ENCODE data around the gene NRK. TPM values are rescaled to one million over a fixed set of nuclear protein-coding genes. Genes with fewer than 3 reads are reported as not detected.

The NRK gene
- polyA plus RNA-seq, 1 of the 3 experiments (the other 2 are of a cell fraction) = not detected

DNA sequence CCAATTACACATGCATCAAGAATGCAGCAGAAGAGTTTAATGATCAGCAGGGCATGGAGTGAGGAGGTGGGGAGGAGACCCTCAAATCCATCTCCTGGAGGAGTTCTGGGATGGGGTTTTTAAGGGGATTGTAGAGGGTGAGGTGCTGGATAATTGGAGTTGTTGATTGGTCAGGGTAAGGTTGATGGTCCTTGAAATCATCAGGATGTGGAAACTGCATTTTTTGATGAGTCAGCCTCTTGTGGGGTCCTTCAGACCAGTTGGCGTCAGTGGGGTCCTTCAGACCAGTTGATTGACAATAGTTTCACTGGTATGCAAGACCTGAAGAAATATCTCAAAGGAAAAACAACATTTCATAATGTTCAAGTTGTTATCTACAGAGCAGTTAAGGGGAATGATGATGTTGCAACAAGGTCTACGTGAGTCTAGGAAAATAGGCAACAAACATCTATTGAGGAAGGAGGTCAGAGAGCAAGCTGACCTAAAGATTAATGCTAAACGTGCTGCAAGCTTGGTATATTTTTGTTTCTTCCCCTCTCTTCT, 88.3 kb downstream of the NRK start:
- Histone ChIP-seq H3K4me3 (ENCODE audit: low read depth in 2 of 2, low read length in 1 of 2) (no peak overlapping the region), H4K20me1 (ENCODE audit: insufficient read depth) (no peaks in the 10 kb centered on the region), H3F3A (replicated peaks; ENCODE audit: insufficient read depth) (no peaks in the 10 kb centered on the region), H3K4me2 (no peak overlapping the region), H3K4me1 (ENCODE audit: control insufficient read depth in 1 of 2, insufficient read depth in 2 of 2, low read depth in 1 of 2, low read length in 1 of 2) (no peaks in the 10 kb centered on the region), H3K27me3 (ENCODE audit: insufficient read depth) (no peaks in the 10 kb centered on the region), H3K27ac (ENCODE audit: low read depth in 2 of 2, low read length in 1 of 2) (no peak overlapping the region), H3K36me3 (replicated peaks in 1 of 2; ENCODE audit: control insufficient read depth in 1 of 2, insufficient read depth in 2 of 2, low read length in 1 of 2) (no peaks in the 10 kb centered on the region), H3K9me3 (no peaks in the 10 kb centered on the region), H2AFZ (ENCODE audit: low read depth) (no peak overlapping the region), H3K9ac (no peak overlapping the region), H3K9me2 (no peaks in the 10 kb centered on the region), H3K79me2 (ENCODE audit: insufficient read depth) (no peaks in the 10 kb centered on the region)
- DNase-seq = no peak
- ChIA-PET POLR2A (no interaction called here), CTCF (no interaction called here)
- no peak for TF ChIP-seq FOXJ3 (CRISPR knock-in tag; IDR thresholded peaks at IDR 0.05)
- no peak for TF ChIP-seq GATA2 (CRISPR knock-in tag; IDR thresholded peaks at IDR 0.05)
- no peak for TF ChIP-seq RFX5 (IDR thresholded peaks at IDR 0.05; ENCODE audit: low read length)
- TF ChIP-seq, protein P1, sequence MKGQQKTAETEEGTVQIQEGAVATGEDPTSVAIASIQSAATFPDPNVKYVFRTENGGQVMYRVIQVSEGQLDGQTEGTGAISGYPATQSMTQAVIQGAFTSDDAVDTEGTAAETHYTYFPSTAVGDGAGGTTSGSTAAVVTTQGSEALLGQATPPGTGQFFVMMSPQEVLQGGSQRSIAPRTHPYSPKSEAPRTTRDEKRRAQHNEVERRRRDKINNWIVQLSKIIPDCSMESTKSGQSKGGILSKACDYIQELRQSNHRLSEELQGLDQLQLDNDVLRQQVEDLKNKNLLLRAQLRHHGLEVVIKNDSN (IDR thresholded peaks at IDR 0.05; ENCODE audit: borderline replicate concordance, low read depth) = no peak
- no peak for TF ChIP-seq FOSL2 (IDR thresholded peaks at IDR 0.05; ENCODE audit: borderline replicate concordance, low read depth)
- TF ChIP-seq RCOR1 (IDR thresholded peaks at IDR 0.05; ENCODE audit: low read length) = no peak
- TF ChIP-seq, protein P2, sequence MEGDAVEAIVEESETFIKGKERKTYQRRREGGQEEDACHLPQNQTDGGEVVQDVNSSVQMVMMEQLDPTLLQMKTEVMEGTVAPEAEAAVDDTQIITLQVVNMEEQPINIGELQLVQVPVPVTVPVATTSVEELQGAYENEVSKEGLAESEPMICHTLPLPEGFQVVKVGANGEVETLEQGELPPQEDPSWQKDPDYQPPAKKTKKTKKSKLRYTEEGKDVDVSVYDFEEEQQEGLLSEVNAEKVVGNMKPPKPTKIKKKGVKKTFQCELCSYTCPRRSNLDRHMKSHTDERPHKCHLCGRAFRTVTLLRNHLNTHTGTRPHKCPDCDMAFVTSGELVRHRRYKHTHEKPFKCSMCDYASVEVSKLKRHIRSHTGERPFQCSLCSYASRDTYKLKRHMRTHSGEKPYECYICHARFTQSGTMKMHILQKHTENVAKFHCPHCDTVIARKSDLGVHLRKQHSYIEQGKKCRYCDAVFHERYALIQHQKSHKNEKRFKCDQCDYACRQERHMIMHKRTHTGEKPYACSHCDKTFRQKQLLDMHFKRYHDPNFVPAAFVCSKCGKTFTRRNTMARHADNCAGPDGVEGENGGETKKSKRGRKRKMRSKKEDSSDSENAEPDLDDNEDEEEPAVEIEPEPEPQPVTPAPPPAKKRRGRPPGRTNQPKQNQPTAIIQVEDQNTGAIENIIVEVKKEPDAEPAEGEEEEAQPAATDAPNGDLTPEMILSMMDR (IDR thresholded peaks at IDR 0.05) = no peak
- TF ChIP-seq CHD2 (IDR thresholded peaks at IDR 0.05; ENCODE audit: low read length, partially characterized antibody) = no peak
- TF ChIP-seq, protein P3, sequence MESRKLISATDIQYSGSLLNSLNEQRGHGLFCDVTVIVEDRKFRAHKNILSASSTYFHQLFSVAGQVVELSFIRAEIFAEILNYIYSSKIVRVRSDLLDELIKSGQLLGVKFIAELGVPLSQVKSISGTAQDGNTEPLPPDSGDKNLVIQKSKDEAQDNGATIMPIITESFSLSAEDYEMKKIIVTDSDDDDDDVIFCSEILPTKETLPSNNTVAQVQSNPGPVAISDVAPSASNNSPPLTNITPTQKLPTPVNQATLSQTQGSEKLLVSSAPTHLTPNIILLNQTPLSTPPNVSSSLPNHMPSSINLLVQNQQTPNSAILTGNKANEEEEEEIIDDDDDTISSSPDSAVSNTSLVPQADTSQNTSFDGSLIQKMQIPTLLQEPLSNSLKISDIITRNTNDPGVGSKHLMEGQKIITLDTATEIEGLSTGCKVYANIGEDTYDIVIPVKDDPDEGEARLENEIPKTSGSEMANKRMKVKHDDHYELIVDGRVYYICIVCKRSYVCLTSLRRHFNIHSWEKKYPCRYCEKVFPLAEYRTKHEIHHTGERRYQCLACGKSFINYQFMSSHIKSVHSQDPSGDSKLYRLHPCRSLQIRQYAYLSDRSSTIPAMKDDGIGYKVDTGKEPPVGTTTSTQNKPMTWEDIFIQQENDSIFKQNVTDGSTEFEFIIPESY (IDR thresholded peaks at IDR 0.05; ENCODE audit: borderline replicate concordance, low read depth) = no peak
- TF ChIP-seq NFIC (IDR thresholded peaks at IDR 0.05; ENCODE audit: borderline replicate concordance) = no peak
- TF ChIP-seq, protein P4, sequence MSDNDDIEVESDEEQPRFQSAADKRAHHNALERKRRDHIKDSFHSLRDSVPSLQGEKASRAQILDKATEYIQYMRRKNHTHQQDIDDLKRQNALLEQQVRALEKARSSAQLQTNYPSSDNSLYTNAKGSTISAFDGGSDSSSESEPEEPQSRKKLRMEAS (IDR thresholded peaks at IDR 0.05; ENCODE audit: low read depth) = no peak
- TF ChIP-seq TAF1 (IDR thresholded peaks at IDR 0.05; ENCODE audit: borderline replicate concordance, low read depth, low read length) = no peak
- TF ChIP-seq SMC3 (IDR thresholded peaks at IDR 0.05; ENCODE audit: low read depth, low read length) = no peak
- no peak for TF ChIP-seq MXI1 (IDR thresholded peaks at IDR 0.05; ENCODE audit: low read depth, low read length)
- WGBS (ENCODE audit: low lambda C conversion rate) = 1% methylated on average over 3 of the region's 3 CpGs

Data from SK-N-SH (cell line).